ENCODE results near the gene GAPVD1. TPM values are rescaled to one million over a fixed set of nuclear protein-coding genes. Genes with fewer than 3 reads are reported as not detected.
A peak's percentile ranks its signal among the peaks of the same experiment; 100 is the strongest.

The GAPVD1 gene
- total RNA-seq, 1 experiment from 2014 or later = 39.5 TPM

DNA sequence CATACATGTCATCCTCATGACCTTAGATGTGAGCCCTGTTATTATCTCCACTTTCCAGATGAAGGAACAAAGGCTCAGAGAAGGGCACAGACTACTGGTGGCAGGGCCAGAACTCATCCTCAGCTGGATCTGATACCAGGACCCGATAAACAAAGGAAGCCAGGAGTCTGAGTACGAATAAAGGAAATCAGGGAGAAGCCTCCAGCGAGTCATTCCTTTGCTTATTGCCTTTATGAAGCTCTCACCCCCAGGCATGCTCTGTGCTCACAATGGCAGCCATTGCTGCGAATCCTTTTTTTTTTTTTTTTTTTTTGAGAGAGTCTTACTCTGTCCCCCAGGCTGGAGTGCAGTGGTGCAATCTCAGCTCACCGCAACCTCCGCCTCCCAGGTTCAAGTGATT lies 130.1 kb downstream of the GAPVD1 start:
- Histone ChIP-seq H3K9ac (ENCODE audit: extremely low read depth, insufficient read length, low read length) (no peak overlapping the region), H3K23ac (ENCODE audit: insufficient read length, low read depth, low read length) (no peak overlapping the region), H4K5ac (ENCODE audit: insufficient read length, low read depth, low read length) (no peak overlapping the region), H2AFZ (ENCODE audit: low read length) (no peak overlapping the region), H2AK5ac (ENCODE audit: insufficient read length, low read length) (no peak overlapping the region), H2BK20ac (ENCODE audit: low read depth, low read length, poor library complexity, severe bottlenecking) (no peak overlapping the region), H3K23me2 (ENCODE audit: insufficient read length, low read depth, low read length, poor library complexity, severe bottlenecking) (no peaks in the 10 kb centered on the region), H3K27ac (ENCODE audit: insufficient read length, low read depth, low read length) (no peak overlapping the region), H3K27me3 (ENCODE audit: insufficient read depth, low read length) (no peaks in the 10 kb centered on the region), H2BK120ac (ENCODE audit: low read depth, low read length, poor library complexity, severe bottlenecking) (no peak overlapping the region), H3K9me3 (ENCODE audit: control insufficient read depth, low read depth, low read length) (no peaks in the 10 kb centered on the region), H4K8ac (replicated peaks; ENCODE audit: insufficient read length, low read depth, low read length) (no peak overlapping the region), H2BK5ac (ENCODE audit: insufficient read length, low read length) (no peak overlapping the region), H3K14ac (ENCODE audit: insufficient read depth, low read length) (no peak overlapping the region), H3K56ac (ENCODE audit: insufficient read length, low read depth, low read length) (no peak overlapping the region), H2BK12ac (ENCODE audit: insufficient read length, low read depth, low read length) (no peak overlapping the region), H3K79me2 (ENCODE audit: insufficient read depth, low read length) (no peaks in the 10 kb centered on the region), H3K4me1 (ENCODE audit: insufficient read depth, low read length) (no peaks in the 10 kb centered on the region; the same call in 1 of the 2 replicates), H4K20me1 (ENCODE audit: control insufficient read depth, insufficient read depth, insufficient read length) (no peaks in the 10 kb centered on the region), H3K18ac (ENCODE audit: insufficient read length, low read depth, low read length) (no peak overlapping the region), H3K79me1 (ENCODE audit: insufficient read depth, low read depth, low read length, poor library complexity, severe bottlenecking) (no peaks in the 10 kb centered on the region), H2BK15ac (ENCODE audit: low read depth, low read length) (no peak overlapping the region), H3T11ph (ENCODE audit: low read length) (no peak overlapping the region), H3K4ac (ENCODE audit: low read depth, low read length) (no peak overlapping the region), H4K91ac (ENCODE audit: insufficient read length, low read depth, low read length) (no peak overlapping the region), H3K4me2 (ENCODE audit: insufficient read depth, insufficient read length, low read length) (no peak overlapping the region)
- Mint-ChIP-seq H3K4me1 (peaks cover 15 to 16% of the 10 kb centered on the region in 2 experiments), H3K36me3 (ENCODE audit: insufficient read depth in 1 of 3, low read depth in 3 of 3) (no peaks in the 10 kb centered on the region; a peak in 1 of 7 replicates), H3K27ac (no peak overlapping the region; a peak in 1 of 7 replicates), H3K9me3 (no peaks in the 10 kb centered on the region; a peak in 1 of 5 replicates), H3K27me3 (ENCODE audit: low read depth) (peaks cover 30% of the 10 kb centered on the region), H3K4me3 (no peak overlapping the region)
- no CpG with 5 or more reads among the region's 6 CpGs for WGBS (ENCODE audit: extremely low coverage, insufficient read length, low lambda C conversion rate)
- TF ChIP-seq, protein P1, sequence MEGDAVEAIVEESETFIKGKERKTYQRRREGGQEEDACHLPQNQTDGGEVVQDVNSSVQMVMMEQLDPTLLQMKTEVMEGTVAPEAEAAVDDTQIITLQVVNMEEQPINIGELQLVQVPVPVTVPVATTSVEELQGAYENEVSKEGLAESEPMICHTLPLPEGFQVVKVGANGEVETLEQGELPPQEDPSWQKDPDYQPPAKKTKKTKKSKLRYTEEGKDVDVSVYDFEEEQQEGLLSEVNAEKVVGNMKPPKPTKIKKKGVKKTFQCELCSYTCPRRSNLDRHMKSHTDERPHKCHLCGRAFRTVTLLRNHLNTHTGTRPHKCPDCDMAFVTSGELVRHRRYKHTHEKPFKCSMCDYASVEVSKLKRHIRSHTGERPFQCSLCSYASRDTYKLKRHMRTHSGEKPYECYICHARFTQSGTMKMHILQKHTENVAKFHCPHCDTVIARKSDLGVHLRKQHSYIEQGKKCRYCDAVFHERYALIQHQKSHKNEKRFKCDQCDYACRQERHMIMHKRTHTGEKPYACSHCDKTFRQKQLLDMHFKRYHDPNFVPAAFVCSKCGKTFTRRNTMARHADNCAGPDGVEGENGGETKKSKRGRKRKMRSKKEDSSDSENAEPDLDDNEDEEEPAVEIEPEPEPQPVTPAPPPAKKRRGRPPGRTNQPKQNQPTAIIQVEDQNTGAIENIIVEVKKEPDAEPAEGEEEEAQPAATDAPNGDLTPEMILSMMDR (conservative IDR thresholded peaks at IDR 0.05) = no peak
- DNase-seq = peak; percentile 19

All from H9 (cell line).